PC-3 (cell line): ENCODE data around the gene STRIP1.

ENCODE experiments used
- EZH2phosphoT487 ChIP-seq: fragments of 300-600 bp; sonication (generic); IDR thresholded peaks from 2 replicates; pipeline ENCODE4 v1.6.1; 2018; ENCODE audit warnings: mild to moderate bottlenecking, antibody characterized with exemption, low read length, borderline replicate concordance
- TF ChIP-seq, protein P1 (sequence below): fragments of 300-600 bp; sonication (generic); conservative IDR thresholded peaks from 2 replicates; pipeline ENCODE4 v1.5.1; 2017; ENCODE audit warnings: antibody characterized with exemption, low read depth, mild to moderate bottlenecking, low read length

DNA sequence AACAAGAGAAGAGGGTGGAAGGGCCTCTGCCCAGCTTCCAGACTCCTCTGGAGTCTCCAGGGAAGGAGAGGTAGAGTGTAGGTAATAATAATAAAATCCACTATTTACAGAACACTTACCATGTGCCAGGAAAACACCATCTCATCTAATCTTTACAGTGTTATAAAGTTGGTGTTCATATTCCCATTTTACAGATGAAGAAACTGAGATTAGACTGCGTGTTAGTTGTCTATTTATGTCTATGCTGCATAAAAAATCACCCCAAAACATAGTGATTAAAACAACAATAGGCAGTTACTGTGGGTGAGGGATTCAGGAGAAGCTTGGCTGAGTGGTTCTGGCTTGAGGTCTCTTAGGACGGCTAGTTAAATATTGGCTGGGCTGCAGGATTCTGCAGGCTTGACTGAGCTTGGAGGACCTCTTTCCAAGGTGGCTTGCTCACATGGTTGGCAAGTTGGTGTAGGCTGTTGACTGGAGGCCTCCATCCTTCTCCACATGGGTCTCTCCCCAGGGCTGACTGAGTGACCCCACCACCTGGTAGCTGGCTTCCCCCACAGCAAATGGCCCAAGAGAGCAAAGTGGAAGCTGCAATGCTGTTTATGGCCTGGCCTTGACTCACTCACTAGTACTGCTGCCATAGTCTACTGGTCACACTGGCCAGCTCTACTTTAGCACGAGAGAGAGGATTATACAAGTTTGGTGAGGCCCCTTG lies 42.5 kb downstream of the STRIP1 start:
- TF ChIP-seq, protein P1, sequence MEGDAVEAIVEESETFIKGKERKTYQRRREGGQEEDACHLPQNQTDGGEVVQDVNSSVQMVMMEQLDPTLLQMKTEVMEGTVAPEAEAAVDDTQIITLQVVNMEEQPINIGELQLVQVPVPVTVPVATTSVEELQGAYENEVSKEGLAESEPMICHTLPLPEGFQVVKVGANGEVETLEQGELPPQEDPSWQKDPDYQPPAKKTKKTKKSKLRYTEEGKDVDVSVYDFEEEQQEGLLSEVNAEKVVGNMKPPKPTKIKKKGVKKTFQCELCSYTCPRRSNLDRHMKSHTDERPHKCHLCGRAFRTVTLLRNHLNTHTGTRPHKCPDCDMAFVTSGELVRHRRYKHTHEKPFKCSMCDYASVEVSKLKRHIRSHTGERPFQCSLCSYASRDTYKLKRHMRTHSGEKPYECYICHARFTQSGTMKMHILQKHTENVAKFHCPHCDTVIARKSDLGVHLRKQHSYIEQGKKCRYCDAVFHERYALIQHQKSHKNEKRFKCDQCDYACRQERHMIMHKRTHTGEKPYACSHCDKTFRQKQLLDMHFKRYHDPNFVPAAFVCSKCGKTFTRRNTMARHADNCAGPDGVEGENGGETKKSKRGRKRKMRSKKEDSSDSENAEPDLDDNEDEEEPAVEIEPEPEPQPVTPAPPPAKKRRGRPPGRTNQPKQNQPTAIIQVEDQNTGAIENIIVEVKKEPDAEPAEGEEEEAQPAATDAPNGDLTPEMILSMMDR = no peak
- no peak for TF ChIP-seq EZH2phosphoT487
